GM12878 (cell line): ENCODE data around the gene TYW1.
"Not testable (repeated sequence)": the region's sequence is repeated elsewhere in the genome, so short reads cannot be mapped to it uniquely, and the experiment has no call there.

ENCODE experiments used
- ASH2L ChIP-seq: fragments of 300-600, 200-600 bp; sonication (generic); IDR thresholded peaks from 2 replicates; pipeline ENCODE4 v1.6.1; 2017; ENCODE audit warnings: low read depth, mild to moderate bottlenecking, borderline replicate concordance
- CBX3 ChIP-seq: fragments of 200-600 bp; sonication (generic); IDR thresholded peaks from 2 replicates; pipeline ENCODE4 v1.6.1; 2016; ENCODE audit warnings: low read depth, borderline replicate concordance
- DPF2 ChIP-seq: fragments of 450-650 bp; IDR thresholded peaks from 2 replicates; pipeline ENCODE4 v1.6.1; 2017; ENCODE audit warnings: mild to moderate bottlenecking
- POLR2A ChIP-seq: IDR thresholded peaks from 2 replicates; pipeline ENCODE4 v1.6.1; 2011; ENCODE audit warnings: low read depth, mild to moderate bottlenecking, low read length
- POLR2AphosphoS5 ChIP-seq: IDR thresholded peaks from 2 replicates; pipeline ENCODE4 v1.6.1; 2011; ENCODE audit warnings: mild to moderate bottlenecking, low read length, inconsistent platforms
- SIN3A ChIP-seq: IDR thresholded peaks from 2 replicates; pipeline ENCODE4 v1.6.1; 2012; ENCODE audit warnings: low read depth, low read length, improper control_type of control experiment
- SP1 ChIP-seq: IDR thresholded peaks from one replicate; pipeline ENCODE4 v1.6.1; 2011; ENCODE audit warnings: low read depth, low read length
- TBL1XR1 ChIP-seq: IDR thresholded peaks from 2 replicates; pipeline ENCODE4 v1.6.1; 2012; ENCODE audit warnings: low read depth, low read length, improper control_type of control experiment
- TF ChIP-seq, protein P1 (sequence below): fragments of 450-650 bp; IDR thresholded peaks from 2 replicates; pipeline ENCODE4 v1.6.1; 2016; ENCODE audit warnings: mild to moderate bottlenecking, moderate library complexity, borderline replicate concordance
- TF ChIP-seq, protein P2 (sequence below), 3 experiments: IDR thresholded peaks in 2 of 3; conservative IDR thresholded peaks in 1 of 3; 2 replicates each; pipeline ENCODE4 v1.5.1; 2011; ENCODE audit warnings: low read depth in 3 of 3, low read length in 3 of 3, mild to moderate bottlenecking in 3 of 3, control low read depth in 2 of 3, moderate library complexity in 2 of 3, inconsistent platforms in 1 of 3, mixed read lengths in 1 of 3; ENCODE audit not compliant: control insufficient read depth in 2 of 3, insufficient read depth in 1 of 3; ENCODE audit errors: extremely low read depth in 1 of 3

DNA sequence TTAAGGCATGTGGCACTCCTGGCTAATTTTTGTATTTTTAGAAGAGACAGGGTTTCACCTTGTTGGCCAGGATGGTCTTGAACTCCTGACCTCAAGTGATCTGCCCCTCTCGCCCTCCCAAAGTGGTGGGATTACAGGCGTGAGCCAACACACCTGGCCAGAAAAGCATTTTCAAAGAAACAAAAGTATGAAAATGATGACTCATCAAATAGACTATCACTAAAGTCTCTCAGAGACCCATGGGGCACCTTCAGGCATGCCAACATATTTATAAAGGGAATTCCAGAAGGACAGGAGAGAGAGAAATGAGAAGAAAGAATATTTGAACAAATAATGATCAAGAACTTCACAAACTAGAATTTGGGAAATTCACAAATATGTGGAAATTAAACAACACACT, 114.7 kb downstream of the TYW1 start:
- not testable (repeated sequence) for TF ChIP-seq ASH2L, CBX3, SP1, SIN3A, POLR2A, TBL1XR1, DPF2, POLR2AphosphoS5
- TF ChIP-seq, protein P1, sequence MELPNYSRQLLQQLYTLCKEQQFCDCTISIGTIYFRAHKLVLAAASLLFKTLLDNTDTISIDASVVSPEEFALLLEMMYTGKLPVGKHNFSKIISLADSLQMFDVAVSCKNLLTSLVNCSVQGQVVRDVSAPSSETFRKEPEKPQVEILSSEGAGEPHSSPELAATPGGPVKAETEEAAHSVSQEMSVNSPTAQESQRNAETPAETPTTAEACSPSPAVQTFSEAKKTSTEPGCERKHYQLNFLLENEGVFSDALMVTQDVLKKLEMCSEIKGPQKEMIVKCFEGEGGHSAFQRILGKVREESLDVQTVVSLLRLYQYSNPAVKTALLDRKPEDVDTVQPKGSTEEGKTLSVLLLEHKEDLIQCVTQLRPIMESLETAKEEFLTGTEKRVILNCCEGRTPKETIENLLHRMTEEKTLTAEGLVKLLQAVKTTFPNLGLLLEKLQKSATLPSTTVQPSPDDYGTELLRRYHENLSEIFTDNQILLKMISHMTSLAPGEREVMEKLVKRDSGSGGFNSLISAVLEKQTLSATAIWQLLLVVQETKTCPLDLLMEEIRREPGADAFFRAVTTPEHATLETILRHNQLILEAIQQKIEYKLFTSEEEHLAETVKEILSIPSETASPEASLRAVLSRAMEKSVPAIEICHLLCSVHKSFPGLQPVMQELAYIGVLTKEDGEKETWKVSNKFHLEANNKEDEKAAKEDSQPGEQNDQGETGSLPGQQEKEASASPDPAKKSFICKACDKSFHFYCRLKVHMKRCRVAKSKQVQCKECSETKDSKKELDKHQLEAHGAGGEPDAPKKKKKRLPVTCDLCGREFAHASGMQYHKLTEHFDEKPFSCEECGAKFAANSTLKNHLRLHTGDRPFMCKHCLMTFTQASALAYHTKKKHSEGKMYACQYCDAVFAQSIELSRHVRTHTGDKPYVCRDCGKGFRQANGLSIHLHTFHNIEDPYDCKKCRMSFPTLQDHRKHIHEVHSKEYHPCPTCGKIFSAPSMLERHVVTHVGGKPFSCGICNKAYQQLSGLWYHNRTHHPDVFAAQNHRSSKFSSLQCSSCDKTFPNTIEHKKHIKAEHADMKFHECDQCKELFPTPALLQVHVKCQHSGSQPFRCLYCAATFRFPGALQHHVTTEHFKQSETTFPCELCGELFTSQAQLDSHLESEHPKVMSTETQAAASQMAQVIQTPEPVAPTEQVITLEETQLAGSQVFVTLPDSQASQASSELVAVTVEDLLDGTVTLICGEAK: not testable (repeated sequence)
- TF ChIP-seq, protein P2, sequence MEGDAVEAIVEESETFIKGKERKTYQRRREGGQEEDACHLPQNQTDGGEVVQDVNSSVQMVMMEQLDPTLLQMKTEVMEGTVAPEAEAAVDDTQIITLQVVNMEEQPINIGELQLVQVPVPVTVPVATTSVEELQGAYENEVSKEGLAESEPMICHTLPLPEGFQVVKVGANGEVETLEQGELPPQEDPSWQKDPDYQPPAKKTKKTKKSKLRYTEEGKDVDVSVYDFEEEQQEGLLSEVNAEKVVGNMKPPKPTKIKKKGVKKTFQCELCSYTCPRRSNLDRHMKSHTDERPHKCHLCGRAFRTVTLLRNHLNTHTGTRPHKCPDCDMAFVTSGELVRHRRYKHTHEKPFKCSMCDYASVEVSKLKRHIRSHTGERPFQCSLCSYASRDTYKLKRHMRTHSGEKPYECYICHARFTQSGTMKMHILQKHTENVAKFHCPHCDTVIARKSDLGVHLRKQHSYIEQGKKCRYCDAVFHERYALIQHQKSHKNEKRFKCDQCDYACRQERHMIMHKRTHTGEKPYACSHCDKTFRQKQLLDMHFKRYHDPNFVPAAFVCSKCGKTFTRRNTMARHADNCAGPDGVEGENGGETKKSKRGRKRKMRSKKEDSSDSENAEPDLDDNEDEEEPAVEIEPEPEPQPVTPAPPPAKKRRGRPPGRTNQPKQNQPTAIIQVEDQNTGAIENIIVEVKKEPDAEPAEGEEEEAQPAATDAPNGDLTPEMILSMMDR (IDR thresholded peaks at IDR 0.05 in 2 of 3, conservative IDR thresholded peaks at IDR 0.05 in 1 of 3; ENCODE audit: control insufficient read depth in 2 of 3, extremely low read depth in 1 of 3, insufficient read depth in 1 of 3, low read depth in 3 of 3, low read length in 3 of 3): not testable (repeated sequence)
